Bronchial epithelial cell (primary cell): ENCODE measurements around the gene DMRTC2. TPM values are rescaled to one million over a fixed set of nuclear protein-coding genes. Genes with fewer than 3 reads are reported as not detected.
A peak's percentile ranks its signal among the peaks of the same experiment; 100 is the strongest.

ENCODE experiments used
- DNase-seq: peaks from one replicate; pipeline ENCODE4 v3.0.0-alpha.2; 2010; ENCODE audit warnings: low read depth
- FAIRE-seq: peaks from 2 replicates; lab custom pipeline; 2011; peaks lifted over from hg19 to GRCh38; lab: Jason Lieb, UNC
- H3K27me3 ChIP-seq: 2 replicates; pipeline ENCODE4 v1.5.1; 2011; ENCODE audit warnings: low read length; ENCODE audit not compliant: control insufficient read depth, insufficient read depth
- H3K36me3 ChIP-seq: 2 replicates; pipeline ENCODE4 v1.5.1; 2011; ENCODE audit warnings: low read length; ENCODE audit not compliant: control insufficient read depth, insufficient read depth
- H3K4me3 ChIP-seq: 2 replicates; pipeline ENCODE4 v1.5.1; 2011; ENCODE audit warnings: mild to moderate bottlenecking, low read depth, low read length, control low read depth
- total RNA-seq: library from RNA; depleted of rRNA; stranded (reverse); fragments of >200 nt; gene quantifications from 2 replicates; pipeline ENCODE4 v1.2.1, GENCODE V29; 2014
- TF ChIP-seq, protein P1 (sequence below): IDR thresholded peaks from 2 replicates; pipeline ENCODE4 v1.5.1; 2011; ENCODE audit warnings: mild to moderate bottlenecking, moderate library complexity, low read length, control low read depth, inconsistent platforms; ENCODE audit not compliant: insufficient read depth, severe bottlenecking

The DMRTC2 gene
- total RNA-seq, 1 donor from 2014 or later, result not detected

- Histone ChIP-seq H3K36me3 (peaks cover 1% of the 10 kb centered on the region), H3K4me3 (peak overlapping the region; percentile 59), H3K27me3 (no peaks in the 10 kb centered on the region)
- TF ChIP-seq, protein P1, sequence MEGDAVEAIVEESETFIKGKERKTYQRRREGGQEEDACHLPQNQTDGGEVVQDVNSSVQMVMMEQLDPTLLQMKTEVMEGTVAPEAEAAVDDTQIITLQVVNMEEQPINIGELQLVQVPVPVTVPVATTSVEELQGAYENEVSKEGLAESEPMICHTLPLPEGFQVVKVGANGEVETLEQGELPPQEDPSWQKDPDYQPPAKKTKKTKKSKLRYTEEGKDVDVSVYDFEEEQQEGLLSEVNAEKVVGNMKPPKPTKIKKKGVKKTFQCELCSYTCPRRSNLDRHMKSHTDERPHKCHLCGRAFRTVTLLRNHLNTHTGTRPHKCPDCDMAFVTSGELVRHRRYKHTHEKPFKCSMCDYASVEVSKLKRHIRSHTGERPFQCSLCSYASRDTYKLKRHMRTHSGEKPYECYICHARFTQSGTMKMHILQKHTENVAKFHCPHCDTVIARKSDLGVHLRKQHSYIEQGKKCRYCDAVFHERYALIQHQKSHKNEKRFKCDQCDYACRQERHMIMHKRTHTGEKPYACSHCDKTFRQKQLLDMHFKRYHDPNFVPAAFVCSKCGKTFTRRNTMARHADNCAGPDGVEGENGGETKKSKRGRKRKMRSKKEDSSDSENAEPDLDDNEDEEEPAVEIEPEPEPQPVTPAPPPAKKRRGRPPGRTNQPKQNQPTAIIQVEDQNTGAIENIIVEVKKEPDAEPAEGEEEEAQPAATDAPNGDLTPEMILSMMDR, result no peak
- FAIRE-seq (no peak), DNase-seq (no peak)
Observed at GRCh38 chr19:41883463-41883820, 38.6 kb downstream of the DMRTC2 start.

DNA sequence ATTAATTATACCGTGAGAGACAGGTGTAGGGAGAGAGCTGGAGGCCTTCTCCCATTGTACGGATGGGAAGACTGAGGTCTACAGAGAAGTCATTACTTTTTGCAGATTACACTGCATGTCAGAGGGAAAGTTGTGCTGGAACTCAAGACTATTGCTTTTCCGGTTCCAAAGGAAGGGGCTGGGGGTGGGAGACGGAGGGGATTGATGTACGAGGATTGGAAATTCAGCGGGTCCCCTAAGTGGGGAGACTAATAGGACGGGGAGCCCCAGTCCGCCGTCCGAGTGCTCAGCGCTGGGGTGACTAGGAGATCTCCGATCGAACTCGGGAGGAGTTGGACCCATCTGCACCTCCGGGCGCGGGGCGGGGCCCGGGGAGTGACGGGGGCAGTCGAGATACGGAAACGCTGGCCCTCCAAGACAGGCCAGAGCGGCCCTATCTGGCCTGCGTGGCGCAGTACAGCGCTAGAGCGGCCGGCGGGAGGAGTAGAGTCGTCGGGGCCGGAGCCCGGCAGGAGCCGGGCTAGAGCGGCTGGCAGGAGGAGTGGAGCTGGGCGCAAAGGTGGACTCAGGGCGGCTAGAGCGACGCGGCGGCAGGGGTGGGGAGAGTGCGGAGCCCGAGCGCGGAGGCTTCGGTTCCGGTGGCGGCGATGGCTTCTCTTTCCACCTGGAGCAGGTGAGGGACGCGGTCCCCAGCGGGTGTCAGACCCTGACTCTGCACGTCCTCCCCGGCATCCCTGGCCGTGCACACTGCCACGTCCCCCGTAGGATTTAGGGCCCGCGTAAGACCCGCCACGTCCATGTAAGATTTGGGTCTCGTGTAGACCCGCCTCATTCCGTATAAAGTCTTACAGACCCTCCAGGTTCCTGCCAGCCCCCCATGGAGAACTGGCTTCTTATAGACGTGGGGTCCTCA is 39.2 kb downstream of the DMRTC2 start:
- DNase-seq, result peak; percentile 86
- Histone ChIP-seq H3K36me3 (peaks cover 4% of the 10 kb centered on the region), H3K4me3 (peak overlapping the region; percentile 59), H3K27me3 (no peaks in the 10 kb centered on the region)
- no peak for FAIRE-seq
- TF ChIP-seq, protein P1, result no peak

GRCh38 chr19:41886761-41887710 is 42.2 kb downstream of the DMRTC2 start:
- Histone ChIP-seq H3K36me3 (peaks cover 13% of the 10 kb centered on the region), H3K4me3 (no peak overlapping the region), H3K27me3 (no peaks in the 10 kb centered on the region)
- TF ChIP-seq, protein P1, result no peak
- DNase-seq (peak; percentile 52), FAIRE-seq (no peak)

DNA sequence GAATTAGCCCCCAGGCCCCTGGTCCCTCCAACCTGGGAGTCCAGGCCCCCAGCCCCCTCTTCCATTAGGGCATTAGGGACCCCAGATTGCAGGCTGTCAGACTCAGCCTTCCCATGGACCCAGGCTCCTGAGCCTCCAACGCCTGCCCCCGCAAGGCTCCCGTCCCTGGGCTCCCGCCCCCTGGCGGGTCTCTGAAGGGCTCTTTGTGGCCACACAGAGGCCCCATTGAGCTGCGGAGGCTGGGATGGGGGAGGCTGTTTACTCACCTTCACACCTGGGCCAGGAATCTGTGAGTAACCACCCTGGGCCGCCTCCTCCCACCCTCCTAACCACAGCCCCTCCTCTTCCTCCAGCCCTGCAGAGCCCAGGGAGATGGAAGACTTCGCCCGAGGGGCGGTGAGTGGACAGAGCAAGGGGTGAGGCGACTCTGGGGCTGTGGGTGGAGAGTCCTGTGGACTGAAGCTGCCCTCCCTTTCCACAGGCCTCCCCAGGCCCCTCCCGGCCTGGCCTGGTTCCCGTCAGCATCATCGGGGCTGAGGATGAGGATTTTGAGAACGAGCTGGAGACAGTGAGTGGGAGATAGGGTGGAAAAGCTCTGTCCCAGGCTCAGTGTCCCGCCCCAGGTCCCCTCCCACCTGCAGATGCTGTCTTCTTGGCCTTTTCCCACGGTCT is 43.0 kb downstream of the DMRTC2 start:
- FAIRE-seq (no peak), DNase-seq (peak; percentile 96)
- H3K4me3 ChIP-seq, result no peak overlapping the region
- TF ChIP-seq, protein P1, result peak; percentile 80
- H3K27me3 ChIP-seq, result no peaks in the 10 kb centered on the region
- H3K36me3 ChIP-seq, result peaks cover 18% of the 10 kb centered on the region

DNA sequence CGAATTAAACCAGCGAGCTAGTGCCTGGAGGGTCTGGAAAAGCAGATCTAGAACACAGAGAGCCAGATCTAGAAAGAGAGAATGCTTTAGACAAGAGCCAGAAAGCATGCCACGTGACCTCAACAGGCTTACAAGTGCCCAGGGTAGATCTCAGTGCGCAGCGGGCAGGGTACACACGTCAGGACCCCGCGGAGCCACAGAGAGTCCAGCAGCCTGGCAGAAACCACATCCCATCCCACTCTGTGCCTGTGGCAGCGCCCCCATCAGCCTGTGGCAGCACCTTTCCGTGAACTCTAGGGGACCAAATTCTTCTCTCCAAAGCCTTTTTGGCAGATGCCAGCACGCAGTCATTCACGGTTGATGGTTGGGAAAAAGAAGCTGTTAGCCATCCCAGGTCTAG is 44.1 kb downstream of the DMRTC2 start:
- Histone ChIP-seq H3K36me3 (peaks cover 18% of the 10 kb centered on the region), H3K4me3 (no peak overlapping the region), H3K27me3 (no peaks in the 10 kb centered on the region)
- TF ChIP-seq, protein P1, result no peak
- DNase-seq (no peak), FAIRE-seq (no peak)
